Neutrophil (primary cell): ENCODE measurements around the gene FANCG.
A peak's percentile ranks its signal among the peaks of the same experiment; 100 is the strongest.

Experiments used
- H3K27ac ChIP-seq: fragments of 200-600 bp; sonication (generic); 2 replicates; pipeline ENCODE4 v1.5.1; 2016; ENCODE audit warnings: mild to moderate bottlenecking, moderate library complexity
- H3K27me3 ChIP-seq: fragments of 200-600 bp; sonication (generic); 2 replicates; pipeline ENCODE4 v1.6.0; 2016; ENCODE audit warnings: mild to moderate bottlenecking
- H3K36me3 ChIP-seq: fragments of 200-600 bp; sonication (generic); 2 replicates; pipeline ENCODE4 v1.5.1; 2017
- H3K4me1 ChIP-seq, 2 experiments: fragments of 200-600 bp in 1 of 2; sonication (generic) in 1 of 2; 1 replicate in 1 of 2; 2 replicates in 1 of 2; pipeline versions ENCODE4 v1.5.1 to v1.6.1; 2013 to 2016; ENCODE audit warnings: low read depth in 1 of 2, low read length in 1 of 2, mild to moderate bottlenecking in 1 of 2, moderate library complexity in 1 of 2; ENCODE audit not compliant: control insufficient read depth in 1 of 2, insufficient read depth in 1 of 2
- H3K4me3 ChIP-seq, 2 experiments: fragments of 200-600 bp in 1 of 2; sonication (generic) in 1 of 2; 1 replicate in 1 of 2; 2 replicates in 1 of 2; pipeline ENCODE4 v1.5.1; 2013 to 2016; ENCODE audit warnings: low read depth in 1 of 2, low read length in 1 of 2, mild to moderate bottlenecking in 1 of 2, moderate library complexity in 1 of 2
- H3K9me3 ChIP-seq: fragments of 200-600 bp; sonication (generic); 2 replicates; pipeline ENCODE4 v1.5.1; 2016
- TF ChIP-seq, protein P1 (sequence below): fragments of 200-600 bp; sonication (generic); IDR thresholded peaks from 2 replicates; pipeline ENCODE4 v1.5.1; 2016; ENCODE audit warnings: antibody characterized with exemption

Gene FANCG

DNA sequence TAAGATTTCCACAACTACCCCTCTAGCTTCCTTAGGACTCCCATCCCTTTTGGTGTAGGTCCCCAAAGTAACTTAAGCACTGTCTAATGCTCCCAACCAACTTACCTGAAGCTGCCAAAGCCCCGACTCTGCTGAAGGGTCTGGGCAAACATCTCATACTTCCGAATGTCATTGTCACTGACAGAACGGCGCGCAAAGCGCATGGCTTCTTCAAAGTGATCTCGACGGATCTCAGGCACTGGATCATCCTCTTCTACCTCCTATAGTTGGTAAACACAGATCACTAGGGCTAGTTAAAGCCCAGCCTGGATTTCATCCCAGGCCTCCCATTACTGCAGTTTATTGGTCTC lies 22.5 kb downstream of the FANCG start:
- TF ChIP-seq, protein P1, sequence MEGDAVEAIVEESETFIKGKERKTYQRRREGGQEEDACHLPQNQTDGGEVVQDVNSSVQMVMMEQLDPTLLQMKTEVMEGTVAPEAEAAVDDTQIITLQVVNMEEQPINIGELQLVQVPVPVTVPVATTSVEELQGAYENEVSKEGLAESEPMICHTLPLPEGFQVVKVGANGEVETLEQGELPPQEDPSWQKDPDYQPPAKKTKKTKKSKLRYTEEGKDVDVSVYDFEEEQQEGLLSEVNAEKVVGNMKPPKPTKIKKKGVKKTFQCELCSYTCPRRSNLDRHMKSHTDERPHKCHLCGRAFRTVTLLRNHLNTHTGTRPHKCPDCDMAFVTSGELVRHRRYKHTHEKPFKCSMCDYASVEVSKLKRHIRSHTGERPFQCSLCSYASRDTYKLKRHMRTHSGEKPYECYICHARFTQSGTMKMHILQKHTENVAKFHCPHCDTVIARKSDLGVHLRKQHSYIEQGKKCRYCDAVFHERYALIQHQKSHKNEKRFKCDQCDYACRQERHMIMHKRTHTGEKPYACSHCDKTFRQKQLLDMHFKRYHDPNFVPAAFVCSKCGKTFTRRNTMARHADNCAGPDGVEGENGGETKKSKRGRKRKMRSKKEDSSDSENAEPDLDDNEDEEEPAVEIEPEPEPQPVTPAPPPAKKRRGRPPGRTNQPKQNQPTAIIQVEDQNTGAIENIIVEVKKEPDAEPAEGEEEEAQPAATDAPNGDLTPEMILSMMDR, result no peak
- Histone ChIP-seq H3K4me3 (no peak overlapping the region), H3K27me3 (no peaks in the 10 kb centered on the region), H3K4me1 (no peaks in the 10 kb centered on the region), H3K36me3 (peaks cover 86% of the 10 kb centered on the region), H3K27ac (no peak overlapping the region), H3K9me3 (peaks cover 4% of the 10 kb centered on the region)

DNA sequence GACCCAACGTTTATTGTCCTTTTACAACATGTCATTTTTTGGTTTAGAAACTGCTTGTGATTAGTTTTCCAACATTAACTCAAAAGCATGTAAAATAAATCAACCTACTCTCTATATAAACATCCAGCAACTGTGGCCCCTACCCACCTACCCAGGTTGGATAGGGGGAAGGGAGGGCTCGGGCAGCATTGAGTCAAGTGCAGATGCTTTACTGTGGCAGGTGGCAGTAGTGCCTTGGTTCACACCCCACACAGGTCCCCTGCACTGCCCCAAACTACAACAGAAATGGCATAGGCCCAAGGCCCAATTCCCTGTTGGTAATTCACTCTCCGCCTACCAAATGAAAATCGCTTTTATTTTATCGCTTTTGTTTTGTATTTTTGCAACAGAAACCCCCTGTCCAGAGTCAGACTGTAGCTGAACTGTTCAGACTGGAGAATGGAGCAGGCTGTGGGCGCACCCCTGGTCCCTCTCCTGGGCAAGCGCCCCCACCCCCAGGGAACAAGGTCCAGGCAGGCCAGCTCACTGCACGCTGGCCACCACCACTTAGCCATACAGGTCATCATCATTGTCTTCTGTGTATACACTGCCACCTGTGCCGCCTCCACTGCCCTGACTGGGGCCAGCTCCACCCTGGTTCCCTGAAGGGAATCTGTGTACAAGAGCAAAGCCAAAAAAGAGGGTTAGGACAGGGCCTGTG lies 23.0 kb downstream of the FANCG start:
- Histone ChIP-seq H3K4me1 (no peaks in the 10 kb centered on the region), H3K27me3 (no peaks in the 10 kb centered on the region), H3K4me3 (no peak overlapping the region), H3K9me3 (no peaks in the 10 kb centered on the region), H3K36me3 (peaks cover 86% of the 10 kb centered on the region), H3K27ac (no peak overlapping the region)
- TF ChIP-seq, protein P1, result no peak

DNA sequence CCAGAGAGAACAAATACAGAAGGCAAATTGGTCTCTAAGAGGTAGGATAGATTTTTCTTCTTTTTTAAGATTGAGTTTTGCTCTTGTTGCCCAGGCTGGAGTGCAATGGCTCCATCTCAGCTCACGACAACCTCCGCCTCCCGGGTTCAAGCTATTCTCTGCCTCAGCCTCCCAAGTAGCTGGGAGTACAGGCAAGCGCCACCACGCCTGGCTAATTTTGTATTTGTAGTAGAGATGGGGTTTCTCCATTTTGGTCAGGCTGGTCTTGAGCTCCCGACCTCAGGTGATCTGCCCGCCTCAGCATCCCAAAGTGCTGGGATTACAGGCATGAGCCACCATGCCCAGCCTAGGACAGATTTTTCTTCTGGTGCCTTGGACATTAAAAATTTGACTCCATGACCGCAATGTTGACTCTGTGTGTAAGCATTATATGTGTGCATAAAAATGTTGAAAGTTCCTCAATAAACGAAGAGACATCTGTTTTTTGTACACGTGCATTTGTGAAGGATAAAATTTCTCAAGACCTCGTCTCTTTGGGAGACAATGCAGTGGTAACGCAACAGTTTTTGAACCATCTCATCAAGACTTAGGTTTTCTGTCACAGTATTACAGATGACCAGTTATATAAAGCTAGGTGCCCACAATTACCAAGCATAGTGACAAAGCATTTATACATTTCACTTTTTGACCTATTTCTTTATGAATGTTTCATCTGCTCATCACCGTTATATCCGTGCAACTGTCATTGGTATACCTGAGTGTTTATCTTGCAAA lies 24.7 kb downstream of the FANCG start:
- no peak overlapping the region for H3K4me3 ChIP-seq
- TF ChIP-seq, protein P1, result no peak
- H3K36me3 ChIP-seq, result peaks cover 83% of the 10 kb centered on the region
- no peaks in the 10 kb centered on the region for H3K9me3 ChIP-seq
- H3K27ac ChIP-seq, result peak overlapping the region; percentile 33
- H3K4me1 ChIP-seq, result no peaks in the 10 kb centered on the region
- H3K27me3 ChIP-seq, result no peaks in the 10 kb centered on the region

DNA sequence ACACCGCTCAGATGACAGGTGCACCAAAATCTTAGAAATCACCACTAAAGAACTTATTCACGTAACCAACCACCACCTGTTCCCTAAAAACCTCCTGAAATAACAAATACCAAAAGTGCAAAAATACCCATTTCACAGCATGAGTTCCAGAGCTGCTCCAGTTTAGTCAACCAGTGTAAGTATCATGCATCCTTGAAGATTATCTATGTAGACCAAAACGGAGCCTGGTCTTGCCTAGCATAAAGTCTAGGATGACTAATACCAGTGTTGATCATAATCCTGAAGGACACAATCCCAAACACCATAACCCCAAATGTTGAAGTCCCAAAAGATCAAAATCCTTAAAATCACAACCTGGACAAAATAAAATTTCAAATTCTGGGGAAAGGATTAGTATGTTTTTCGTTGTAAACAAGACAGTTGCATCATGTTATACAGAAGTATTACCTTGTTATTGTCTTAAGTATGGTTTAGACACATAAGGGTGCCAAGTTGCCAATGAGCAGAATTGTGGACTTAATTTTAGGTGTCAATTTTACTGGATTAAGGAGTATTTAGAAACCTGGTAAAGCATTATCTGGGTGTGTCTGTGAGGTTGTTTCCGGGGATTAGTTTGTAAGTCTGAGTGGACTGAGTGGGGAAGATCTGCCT lies 25.4 kb downstream of the FANCG start:
- H3K9me3 ChIP-seq, result no peaks in the 10 kb centered on the region
- TF ChIP-seq, protein P1, result no peak
- no peaks in the 10 kb centered on the region for H3K27me3 ChIP-seq
- peaks cover 83% of the 10 kb centered on the region for H3K36me3 ChIP-seq
- H3K4me3 ChIP-seq, result no peak overlapping the region
- H3K4me1 ChIP-seq, result no peaks in the 10 kb centered on the region
- H3K27ac ChIP-seq, result peak overlapping the region; percentile 33

DNA sequence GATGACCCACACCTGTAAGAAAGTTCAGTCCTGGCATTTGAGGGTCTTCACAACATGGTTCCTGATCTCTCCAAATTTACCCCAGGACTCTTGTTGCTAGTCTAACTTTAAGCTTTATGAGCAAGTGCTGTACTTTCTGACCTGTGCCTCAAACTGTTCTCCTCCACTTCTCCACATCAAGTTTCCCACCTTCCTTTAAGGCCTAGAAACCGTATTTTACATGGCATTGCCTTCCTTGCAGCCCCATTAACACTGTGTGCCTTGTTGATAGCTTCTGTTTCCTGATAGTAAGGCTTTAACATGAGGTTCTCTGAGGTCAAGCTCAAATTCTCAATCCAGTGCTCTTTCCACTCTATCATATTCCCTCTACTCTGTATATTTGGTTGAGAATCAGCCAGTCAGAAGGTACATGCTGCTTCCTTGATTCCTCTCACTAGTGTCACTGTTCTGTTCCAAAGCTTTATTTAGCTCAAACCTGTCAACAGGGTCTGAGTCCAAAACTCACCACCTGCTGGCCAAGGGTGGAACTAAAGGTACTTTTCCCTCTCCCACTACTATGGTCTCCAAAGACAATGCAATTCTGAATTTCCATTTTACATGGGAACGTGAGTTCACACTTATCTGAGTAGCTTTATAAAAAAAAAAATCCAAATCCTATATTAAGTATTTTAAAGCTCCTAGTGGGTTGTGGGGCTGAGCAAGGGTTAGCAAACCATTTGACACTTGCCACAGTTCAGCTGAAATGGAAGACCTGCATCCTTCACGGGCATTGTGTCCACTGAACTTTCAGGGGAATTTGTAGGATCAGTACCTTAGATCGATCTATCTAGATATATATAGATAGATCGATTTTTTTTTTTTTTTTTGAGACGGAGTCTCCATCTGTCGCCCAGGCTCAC lies 28.4 kb downstream of the FANCG start:
- Histone ChIP-seq H3K36me3 (peaks cover 73% of the 10 kb centered on the region), H3K9me3 (no peaks in the 10 kb centered on the region), H3K27ac (no peak overlapping the region), H3K4me3 (no peak overlapping the region), H3K4me1 (no peaks in the 10 kb centered on the region), H3K27me3 (no peaks in the 10 kb centered on the region)
- TF ChIP-seq, protein P1, result peak; percentile 33
